Mesendoderm (in vitro differentiated cells): ENCODE data around the gene GALNT13.

Experiments
- DNase-seq: peaks from one replicate; pipeline ENCODE4 v3.0.0; 2013
- H2AK5ac ChIP-seq: 2 replicates; pipeline ENCODE4 v1.6.1; 2013; ENCODE audit warnings: low read length, inconsistent platforms
- H2BK120ac ChIP-seq: 2 replicates; pipeline ENCODE4 v1.6.1; 2013; ENCODE audit warnings: low read depth, mild to moderate bottlenecking, low read length, moderate library complexity, mixed read lengths
- H2BK15ac ChIP-seq: replicated peaks from 2 replicates; pipeline ENCODE4 v1.6.1; 2013; ENCODE audit warnings: low read depth, mild to moderate bottlenecking, moderate library complexity
- H2BK5ac ChIP-seq: 2 replicates; pipeline ENCODE4 v1.6.1; 2013; ENCODE audit warnings: low read length, inconsistent platforms
- H3K18ac ChIP-seq: 2 replicates; pipeline ENCODE4 v1.6.1; 2013; ENCODE audit warnings: mild to moderate bottlenecking, low read length, mixed read lengths
- H3K23ac ChIP-seq: one replicate; pipeline ENCODE4 v1.6.1; 2013; ENCODE audit warnings: low read length
- H3K27ac ChIP-seq: 2 replicates; pipeline ENCODE4 v1.5.1; 2013; ENCODE audit warnings: low read depth, mild to moderate bottlenecking, inconsistent platforms, low read length, moderate library complexity
- H3K27me3 ChIP-seq: 2 replicates; pipeline ENCODE4 v1.6.1; 2013; ENCODE audit warnings: low read length, control low read depth, mild to moderate bottlenecking, inconsistent platforms; ENCODE audit not compliant: insufficient read depth, poor library complexity
- H3K36me3 ChIP-seq: 2 replicates; pipeline ENCODE4 v1.6.1; 2013; ENCODE audit warnings: low read length, inconsistent platforms; ENCODE audit not compliant: control insufficient read depth, insufficient read depth
- H3K4ac ChIP-seq: one replicate; pipeline ENCODE4 v1.6.1; 2013; ENCODE audit warnings: low read depth, mild to moderate bottlenecking, low read length, moderate library complexity
- H3K4me1 ChIP-seq: 2 replicates; pipeline ENCODE4 v1.6.1; 2013; ENCODE audit warnings: low read depth, low read length, inconsistent platforms; ENCODE audit not compliant: control insufficient read depth
- H3K4me2 ChIP-seq: 2 replicates; pipeline ENCODE4 v1.6.1; 2013; ENCODE audit warnings: low read length
- H3K4me3 ChIP-seq: 2 replicates; pipeline ENCODE4 v1.5.1; 2013; ENCODE audit warnings: mild to moderate bottlenecking, low read length
- H3K56ac ChIP-seq: one replicate; pipeline ENCODE4 v1.6.1; 2013; ENCODE audit warnings: low read length
- H3K79me1 ChIP-seq: 2 replicates; pipeline ENCODE4 v1.6.1; 2013; ENCODE audit warnings: low read length, inconsistent platforms
- H3K79me2 ChIP-seq: 2 replicates; pipeline ENCODE4 v1.6.1; 2013; ENCODE audit warnings: mild to moderate bottlenecking, low read length; ENCODE audit not compliant: control insufficient read depth, insufficient read depth
- H3K9ac ChIP-seq: 2 replicates; pipeline ENCODE4 v1.6.1; 2013; ENCODE audit warnings: low read length, inconsistent platforms
- H4K5ac ChIP-seq: one replicate; pipeline ENCODE4 v1.6.1; 2013; ENCODE audit warnings: low read length
- H4K8ac ChIP-seq: one replicate; pipeline ENCODE4 v1.6.1; 2013; ENCODE audit warnings: low read depth, mild to moderate bottlenecking, control low read depth, low read length, moderate library complexity
- WGBS: extraction: QIAGEN DNeasy Blood & Tissue Kit; methylation state at CpG from one replicate; pipeline ENCODE4 v1.1.7; 2013; ENCODE audit warnings: low lambda C conversion rate, missing lambda C conversion rate; ENCODE audit not compliant: insufficient coverage; ENCODE audit errors: extremely low coverage; 5-methylcytosine and 5-hydroxymethylcytosine counted together

The GALNT13 gene

GRCh38 chr2:154093856-154094255 is 222.1 kb downstream of the GALNT13 start:
- no peak overlapping the region for H4K8ac ChIP-seq
- H4K5ac ChIP-seq: no peak overlapping the region
- H3K4ac ChIP-seq: no peak overlapping the region
- no peaks in the 10 kb centered on the region for H3K36me3 ChIP-seq
- H3K4me3 ChIP-seq: no peak overlapping the region
- H2BK15ac ChIP-seq: no peak overlapping the region
- H2BK120ac ChIP-seq: no peak overlapping the region
- no peak overlapping the region for H3K9ac ChIP-seq
- no peaks in the 10 kb centered on the region for H3K27me3 ChIP-seq
- H3K18ac ChIP-seq: no peak overlapping the region
- no peak overlapping the region for H3K27ac ChIP-seq
- no peak overlapping the region for H3K4me2 ChIP-seq
- no CpG with 5 or more reads among the region's 2 CpGs for WGBS
- no peak overlapping the region for H2BK5ac ChIP-seq
- H3K79me2 ChIP-seq: no peaks in the 10 kb centered on the region
- no peak overlapping the region for H2AK5ac ChIP-seq
- DNase-seq: no peak
- no peaks in the 10 kb centered on the region for H3K4me1 ChIP-seq
- H3K79me1 ChIP-seq: no peaks in the 10 kb centered on the region
- no peak overlapping the region for H3K56ac ChIP-seq
- H3K23ac ChIP-seq: no peak overlapping the region

GRCh38 chr2:154097833-154098398 is 226.2 kb downstream of the GALNT13 start:
- WGBS: no CpG with 5 or more reads among the region's 4 CpGs
- Histone ChIP-seq H2AK5ac (no peak overlapping the region), H3K4ac (no peak overlapping the region)

GRCh38 chr2:154120706-154121105 is 249.0 kb downstream of the GALNT13 start:
- H3K18ac ChIP-seq: no peak overlapping the region
- H3K4me3 ChIP-seq: no peak overlapping the region
- H4K8ac ChIP-seq: no peak overlapping the region
- H3K56ac ChIP-seq: no peak overlapping the region
- H2BK15ac ChIP-seq: no peak overlapping the region
- H2BK120ac ChIP-seq: no peak overlapping the region
- H3K79me2 ChIP-seq: peaks cover 1% of the 10 kb centered on the region
- H3K4ac ChIP-seq: no peak overlapping the region
- DNase-seq: no peak
- no peak overlapping the region for H3K9ac ChIP-seq
- no peak overlapping the region for H3K4me2 ChIP-seq
- H4K5ac ChIP-seq: no peak overlapping the region
- no peaks in the 10 kb centered on the region for H3K36me3 ChIP-seq
- WGBS: no CpG with 5 or more reads among the region's 2 CpGs
- no peaks in the 10 kb centered on the region for H3K27me3 ChIP-seq
- H3K4me1 ChIP-seq: no peaks in the 10 kb centered on the region
- H3K79me1 ChIP-seq: peaks cover 2% of the 10 kb centered on the region
- H2BK5ac ChIP-seq: no peak overlapping the region
- H3K27ac ChIP-seq: no peak overlapping the region
- H2AK5ac ChIP-seq: no peak overlapping the region
- H3K23ac ChIP-seq: no peak overlapping the region

More at GRCh38 chr2:154097833-154098398, 226.2 kb downstream of the GALNT13 start:
- H2BK15ac ChIP-seq: no peak overlapping the region
- DNase-seq: peak; percentile 21
- H3K18ac ChIP-seq: no peak overlapping the region
- no peak overlapping the region for H3K4me3 ChIP-seq
- H3K36me3 ChIP-seq: no peaks in the 10 kb centered on the region
- no peak overlapping the region for H3K9ac ChIP-seq
- no peak overlapping the region for H3K4me2 ChIP-seq
- H4K8ac ChIP-seq: no peak overlapping the region
- H3K23ac ChIP-seq: no peak overlapping the region
- no peaks in the 10 kb centered on the region for H3K4me1 ChIP-seq
- no peak overlapping the region for H4K5ac ChIP-seq
- H3K27me3 ChIP-seq: no peaks in the 10 kb centered on the region
- no peak overlapping the region for H3K27ac ChIP-seq
- peaks cover 2% of the 10 kb centered on the region for H3K79me1 ChIP-seq
- H3K56ac ChIP-seq: no peak overlapping the region
- no peak overlapping the region for H2BK5ac ChIP-seq
- no peak overlapping the region for H2BK120ac ChIP-seq
- no peaks in the 10 kb centered on the region for H3K79me2 ChIP-seq

- Histone ChIP-seq H2BK120ac (no peak overlapping the region), H3K27ac (no peak overlapping the region), H3K9ac (no peak overlapping the region), H2AK5ac (no peak overlapping the region), H3K4me1 (no peaks in the 10 kb centered on the region), H3K56ac (no peak overlapping the region), H2BK15ac (no peak overlapping the region), H4K5ac (no peak overlapping the region), H4K8ac (no peak overlapping the region), H3K18ac (no peak overlapping the region), H3K79me1 (no peaks in the 10 kb centered on the region), H2BK5ac (no peak overlapping the region), H3K4me2 (no peak overlapping the region), H3K79me2 (no peaks in the 10 kb centered on the region), H3K36me3 (no peaks in the 10 kb centered on the region), H3K4me3 (no peak overlapping the region), H3K23ac (no peak overlapping the region), H3K27me3 (no peaks in the 10 kb centered on the region), H3K4ac (no peak overlapping the region)
- no peak for DNase-seq
Measured at GRCh38 chr2:154125891-154126290, 254.2 kb downstream of the GALNT13 start.

- Histone ChIP-seq H3K27ac (no peak overlapping the region), H3K4me2 (no peak overlapping the region), H4K5ac (no peak overlapping the region), H3K4me3 (no peak overlapping the region), H3K36me3 (no peaks in the 10 kb centered on the region), H3K23ac (no peak overlapping the region), H3K9ac (no peak overlapping the region), H3K56ac (no peak overlapping the region), H2BK15ac (no peak overlapping the region), H2AK5ac (no peak overlapping the region), H3K18ac (no peak overlapping the region), H3K4me1 (no peaks in the 10 kb centered on the region), H2BK120ac (no peak overlapping the region), H2BK5ac (no peak overlapping the region), H3K79me2 (no peaks in the 10 kb centered on the region), H3K4ac (no peak overlapping the region), H3K27me3 (no peaks in the 10 kb centered on the region), H3K79me1 (no peaks in the 10 kb centered on the region), H4K8ac (no peak overlapping the region)
- DNase-seq: no peak
- WGBS: no CpG with 5 or more reads among the region's 1 CpG
Measured at GRCh38 chr2:154130821-154131220, 259.1 kb downstream of the GALNT13 start.

- no peak overlapping the region for H2AK5ac ChIP-seq
Measured at GRCh38 chr2:154132827-154133226, 261.1 kb downstream of the GALNT13 start.

More at GRCh38 chr2:154132827-154133226, 261.1 kb downstream of the GALNT13 start:
- Histone ChIP-seq H3K4me2 (no peak overlapping the region), H4K8ac (no peak overlapping the region), H3K4ac (no peak overlapping the region), H3K4me3 (no peak overlapping the region), H2BK120ac (no peak overlapping the region), H3K27me3 (no peaks in the 10 kb centered on the region), H3K56ac (no peak overlapping the region), H3K23ac (no peak overlapping the region), H3K18ac (no peak overlapping the region), H3K9ac (no peak overlapping the region), H3K4me1 (no peaks in the 10 kb centered on the region), H3K79me2 (no peaks in the 10 kb centered on the region), H3K27ac (no peak overlapping the region), H4K5ac (no peak overlapping the region), H2BK15ac (no peak overlapping the region), H3K36me3 (no peaks in the 10 kb centered on the region), H2BK5ac (no peak overlapping the region), H3K79me1 (no peaks in the 10 kb centered on the region)
- DNase-seq: no peak
- WGBS: no CpG with 5 or more reads among the region's 2 CpGs
